Fibroblast of skin of right biceps (primary cell): Measurements from ENCODE around the gene SSBP3.
A peak's percentile ranks its signal among the peaks of the same experiment; 100 is the strongest.
"Not testable (repeated sequence)": the region's sequence is repeated elsewhere in the genome, so short reads cannot be mapped to it uniquely, and the experiment has no call there.

ENCODE experiments used
- DNase-seq: peaks from one replicate; pipeline ENCODE4 v3.0.0-alpha.2; 2013

SSBP3 gene

GRCh38 chr1:54239035-54239383 lies 167.2 kb downstream of the SSBP3 start:
- DNase-seq, result peak; percentile 60

GRCh38 chr1:54238353-54239034 lies 167.7 kb downstream of the SSBP3 start:
- no peak for DNase-seq

GRCh38 chr1:54237586-54237985 lies 168.6 kb downstream of the SSBP3 start:
- DNase-seq, result no peak

GRCh38 chr1:54234284-54234683 lies 171.9 kb downstream of the SSBP3 start:
- DNase-seq, result no peak

GRCh38 chr1:54233196-54233595 lies 173.0 kb downstream of the SSBP3 start:
- DNase-seq, result not testable (repeated sequence)

GRCh38 chr1:54230507-54231339 lies 175.5 kb downstream of the SSBP3 start:
- DNase-seq, result no peak

- DNase-seq, result peak; percentile 87
These were observed 176.8 kb downstream of the SSBP3 start for GRCh38 chr1:54229281-54229891.

- DNase-seq, result no peak
These were observed 177.5 kb downstream of the SSBP3 start for GRCh38 chr1:54228638-54229079.

- DNase-seq, result no peak
These were observed 178.3 kb downstream of the SSBP3 start for GRCh38 chr1:54227891-54228310.

- DNase-seq, result peak; percentile 54
These were observed 179.0 kb downstream of the SSBP3 start for GRCh38 chr1:54227091-54227602.

GRCh38 chr1:54225986-54226559 lies 180.1 kb downstream of the SSBP3 start:
- DNase-seq, result no peak

- no peak for DNase-seq
These were observed 180.8 kb downstream of the SSBP3 start for GRCh38 chr1:54225378-54225777.

GRCh38 chr1:54224233-54224632 lies 182.0 kb downstream of the SSBP3 start:
- no peak for DNase-seq

GRCh38 chr1:54223441-54224202 lies 182.6 kb downstream of the SSBP3 start:
- DNase-seq, result no peak

GRCh38 chr1:54222711-54223110 lies 183.5 kb downstream of the SSBP3 start:
- DNase-seq, result no peak

- no peak for DNase-seq
These were observed 184.2 kb downstream of the SSBP3 start for GRCh38 chr1:54221867-54222484.

- DNase-seq, result no peak
These were observed 184.9 kb downstream of the SSBP3 start for GRCh38 chr1:54221113-54221834.

GRCh38 chr1:54220004-54220811 lies 186.0 kb downstream of the SSBP3 start:
- peak; percentile 38 for DNase-seq

- DNase-seq, result no peak
These were observed 186.5 kb downstream of the SSBP3 start for GRCh38 chr1:54219688-54220003.

GRCh38 chr1:54218883-54219687 lies 187.1 kb downstream of the SSBP3 start:
- DNase-seq, result no peak
